GM21723 (cell line): ENCODE measurements around the gene ALG1.
"Not testable (repeated sequence)": the region's sequence is repeated elsewhere in the genome, so short reads cannot be mapped to it uniquely, and the experiment has no call there.

ENCODE experiments used
- ATAC-seq: cut with Tn5 transposase; IDR thresholded peaks from one replicate; pipeline ENCODE4 v1.9.1; 2021; ENCODE audit warnings: mild to moderate bottlenecking, moderate library complexity; ENCODE audit not compliant: unreplicated experiment

The ALG1 gene

GRCh38 chr16:5072334-5073278, 963 bp downstream of the ALG1 start:
- ATAC-seq: peak; percentile 11

- ATAC-seq: no peak
Measured at GRCh38 chr16:5073279-5073629, 1.6 kb downstream of the ALG1 start.

GRCh38 chr16:5073771-5074170, 2.1 kb downstream of the ALG1 start:
- not testable (repeated sequence) for ATAC-seq

DNA sequence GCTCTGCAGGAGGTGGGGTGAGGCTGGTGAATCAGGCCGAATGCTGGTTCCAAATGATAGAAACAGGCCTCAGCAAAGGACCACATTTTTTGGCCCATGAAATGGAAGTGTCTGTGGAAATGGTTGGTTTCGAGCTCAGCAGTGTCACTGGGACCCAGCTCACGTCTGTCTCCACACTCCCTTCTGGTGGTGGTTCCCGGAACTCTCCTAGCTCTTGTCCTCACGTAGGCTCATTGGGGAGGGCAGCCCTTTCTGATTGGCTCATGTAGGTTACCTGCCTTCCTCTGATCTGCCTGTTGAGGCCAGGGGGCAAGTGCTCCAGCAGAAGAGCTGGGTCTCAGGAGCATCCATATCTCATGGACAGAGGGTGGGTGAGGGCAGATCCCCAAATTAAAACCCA, 4.0 kb downstream of the ALG1 start:
- no peak for ATAC-seq

DNA sequence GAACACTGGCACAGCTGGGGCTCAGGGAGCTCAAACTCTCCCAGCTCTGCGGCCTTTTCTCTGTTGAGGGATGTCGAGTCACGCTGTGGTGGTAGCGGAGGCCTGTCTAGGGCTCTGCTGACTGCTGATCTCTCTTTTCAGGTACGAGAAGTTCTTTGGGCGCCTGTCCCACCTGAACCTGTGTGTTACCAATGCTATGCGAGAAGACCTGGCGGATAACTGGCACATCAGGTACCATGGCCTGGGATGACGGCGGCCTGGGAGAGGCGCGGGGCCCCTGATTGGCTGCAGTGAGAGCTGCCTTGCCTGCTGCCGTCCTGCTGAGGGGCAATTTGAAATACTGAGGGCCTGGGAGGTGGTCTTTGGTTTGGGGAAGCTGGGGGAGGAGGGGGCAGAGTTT, 5.7 kb downstream of the ALG1 start:
- ATAC-seq: no peak

DNA sequence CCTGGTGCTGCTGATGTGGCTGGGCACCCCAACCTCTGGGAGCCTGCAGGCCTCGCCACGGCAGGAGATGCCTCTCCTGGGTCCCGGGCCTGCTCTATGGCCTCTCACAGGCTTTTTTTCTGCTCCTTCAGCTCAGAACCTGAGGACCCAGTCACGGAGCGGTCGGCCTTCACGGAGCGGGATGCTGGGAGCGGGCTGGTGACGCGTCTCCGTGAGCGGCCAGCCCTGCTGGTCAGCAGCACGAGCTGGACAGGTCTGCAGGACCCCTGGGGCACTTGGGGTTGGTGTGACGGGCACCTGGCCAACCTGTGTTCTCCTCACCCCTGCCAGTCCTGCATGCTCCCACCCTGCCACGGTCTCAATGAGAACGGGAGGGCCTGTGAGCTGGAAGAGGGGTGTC, 7.0 kb downstream of the ALG1 start:
- ATAC-seq: no peak

DNA sequence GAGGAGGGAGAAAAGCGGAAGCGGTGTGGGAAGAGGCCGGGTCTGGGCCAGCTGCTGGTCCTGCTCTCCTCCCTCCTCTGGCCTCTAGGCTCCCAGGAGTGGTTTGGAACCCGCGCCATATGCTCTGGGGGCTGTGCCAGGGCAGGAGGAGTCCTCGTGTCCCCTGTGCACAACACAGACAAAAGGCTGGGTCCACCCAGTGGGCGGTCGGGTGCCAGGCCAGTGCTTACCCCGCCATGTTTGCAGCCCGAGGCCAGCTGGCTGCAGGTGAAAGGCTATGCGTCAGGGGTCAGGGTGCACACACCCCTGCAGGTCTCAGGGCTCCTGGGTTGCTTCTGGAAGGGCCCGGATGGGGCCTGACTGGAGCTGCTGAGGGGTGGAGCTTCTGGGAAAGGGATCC, 8.8 kb downstream of the ALG1 start:
- ATAC-seq: not testable (repeated sequence)

- ATAC-seq: not testable (repeated sequence)
Measured at GRCh38 chr16:5080996-5081395, 9.4 kb downstream of the ALG1 start.

DNA sequence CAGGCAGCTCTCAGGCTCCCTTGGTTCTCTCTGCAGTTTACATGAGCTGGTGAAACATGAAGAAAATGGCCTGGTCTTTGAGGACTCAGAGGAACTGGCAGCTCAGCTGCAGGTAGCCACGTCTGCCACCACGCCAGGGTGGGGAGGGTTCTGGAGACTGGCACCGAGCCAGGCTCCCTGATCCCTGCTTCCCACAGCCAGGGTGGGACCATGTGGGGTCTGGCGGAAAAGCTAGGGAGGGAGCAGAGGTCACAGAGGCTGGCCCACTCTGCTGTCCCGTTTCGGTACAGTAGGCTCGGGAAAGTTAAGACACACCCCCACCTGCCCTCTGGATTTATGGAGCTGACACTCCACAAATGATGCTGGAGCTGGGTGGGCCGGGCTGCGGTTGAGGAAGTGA, 12.0 kb downstream of the ALG1 start:
- not testable (repeated sequence) for ATAC-seq

GRCh38 chr16:5084099-5084731, 12.6 kb downstream of the ALG1 start:
- not testable (repeated sequence) for ATAC-seq

DNA sequence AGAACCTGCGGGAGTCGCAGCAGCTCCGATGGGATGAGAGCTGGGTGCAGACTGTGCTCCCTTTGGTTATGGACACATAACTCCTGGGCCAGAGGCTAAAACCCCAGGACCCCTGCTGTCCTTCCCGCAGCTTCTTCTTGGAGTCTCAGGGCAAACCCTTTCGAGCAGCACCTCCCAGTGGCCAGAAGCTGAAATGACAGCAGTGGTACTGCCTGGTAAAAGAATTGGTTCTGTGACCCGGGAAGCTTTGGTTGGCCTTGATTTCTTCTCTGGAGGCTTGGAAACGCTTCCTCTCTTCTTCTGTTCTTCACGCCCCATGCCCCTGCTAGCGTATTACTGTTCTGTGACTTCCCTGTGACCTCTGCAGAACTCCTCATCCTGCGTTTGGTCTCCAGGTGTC, 13.2 kb downstream of the ALG1 start:
- ATAC-seq: not testable (repeated sequence)

DNA sequence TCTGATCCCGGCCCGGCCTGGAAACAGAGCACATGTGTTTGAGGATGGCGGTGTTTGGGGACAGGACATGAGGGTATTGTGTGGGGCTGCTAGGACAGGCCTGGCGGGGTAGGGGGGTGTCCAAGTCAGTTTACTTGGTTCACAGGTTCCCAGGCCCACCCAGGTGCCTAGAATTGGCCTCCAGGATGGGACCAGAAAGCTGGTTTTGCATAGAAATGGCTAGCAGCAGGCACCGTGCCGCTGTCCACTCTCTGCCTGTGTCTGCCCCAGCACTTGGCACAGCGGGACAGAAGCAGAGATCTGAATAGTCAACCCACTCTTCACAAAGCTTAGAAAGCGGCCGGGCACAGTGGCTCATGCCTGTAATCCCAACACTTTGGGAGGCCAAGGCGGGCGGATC, 14.1 kb downstream of the ALG1 start:
- ATAC-seq: not testable (repeated sequence)

DNA sequence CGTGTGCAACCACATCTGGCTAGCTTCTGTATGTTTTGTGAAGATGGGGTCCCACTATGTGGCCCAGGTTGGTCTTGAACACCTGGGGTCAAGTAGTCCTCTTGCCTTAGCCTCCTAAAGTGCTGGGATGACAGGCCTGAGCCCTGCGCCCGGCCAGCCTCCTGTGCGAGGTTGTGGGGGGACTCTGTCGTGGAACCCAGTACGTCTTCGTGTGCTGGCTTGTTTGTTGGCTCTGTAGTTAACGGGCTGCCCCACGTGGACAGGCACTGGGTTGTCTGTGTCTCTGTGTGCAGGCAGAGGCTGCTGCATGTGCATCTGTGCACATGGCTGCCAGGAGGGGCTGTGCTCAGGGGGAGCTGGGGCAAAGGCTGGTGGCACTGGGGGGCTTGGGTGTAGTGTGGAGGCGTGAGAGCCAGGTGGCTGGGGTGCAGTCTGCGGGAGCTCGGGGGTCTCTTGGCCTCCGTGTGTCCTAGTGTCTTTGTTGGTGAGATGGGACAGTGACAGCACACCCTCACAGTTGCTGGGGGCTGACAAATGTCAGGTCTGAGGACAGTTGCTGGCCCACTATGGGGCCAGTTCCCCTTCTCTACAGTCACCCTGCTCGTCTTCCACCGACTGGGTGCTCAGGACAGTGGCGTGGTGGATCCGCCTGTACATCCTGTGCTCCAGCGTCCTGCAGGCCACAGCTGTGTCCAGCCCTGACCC, 16.6 kb downstream of the ALG1 start:
- not testable (repeated sequence) for ATAC-seq

DNA sequence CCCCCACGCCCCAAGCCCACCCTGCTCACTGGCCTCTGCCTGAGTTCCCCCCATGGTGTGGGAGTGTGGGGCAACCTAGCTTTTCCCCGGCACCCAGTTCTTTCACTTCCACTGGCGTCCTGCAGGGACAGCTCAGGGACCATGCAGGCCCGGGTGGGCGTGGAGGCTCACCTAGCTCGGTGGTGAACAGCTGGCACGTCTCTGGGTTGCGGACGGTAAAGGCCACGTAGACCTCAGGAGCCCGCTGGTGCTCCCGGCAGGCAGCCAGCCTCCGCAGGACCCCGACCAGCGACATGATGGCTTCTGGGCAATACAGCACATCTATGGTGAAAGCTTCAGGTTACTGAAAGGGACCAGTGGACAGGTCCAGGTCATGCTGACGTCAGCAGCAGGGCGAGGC, 17.3 kb downstream of the ALG1 start:
- ATAC-seq: not testable (repeated sequence)

DNA sequence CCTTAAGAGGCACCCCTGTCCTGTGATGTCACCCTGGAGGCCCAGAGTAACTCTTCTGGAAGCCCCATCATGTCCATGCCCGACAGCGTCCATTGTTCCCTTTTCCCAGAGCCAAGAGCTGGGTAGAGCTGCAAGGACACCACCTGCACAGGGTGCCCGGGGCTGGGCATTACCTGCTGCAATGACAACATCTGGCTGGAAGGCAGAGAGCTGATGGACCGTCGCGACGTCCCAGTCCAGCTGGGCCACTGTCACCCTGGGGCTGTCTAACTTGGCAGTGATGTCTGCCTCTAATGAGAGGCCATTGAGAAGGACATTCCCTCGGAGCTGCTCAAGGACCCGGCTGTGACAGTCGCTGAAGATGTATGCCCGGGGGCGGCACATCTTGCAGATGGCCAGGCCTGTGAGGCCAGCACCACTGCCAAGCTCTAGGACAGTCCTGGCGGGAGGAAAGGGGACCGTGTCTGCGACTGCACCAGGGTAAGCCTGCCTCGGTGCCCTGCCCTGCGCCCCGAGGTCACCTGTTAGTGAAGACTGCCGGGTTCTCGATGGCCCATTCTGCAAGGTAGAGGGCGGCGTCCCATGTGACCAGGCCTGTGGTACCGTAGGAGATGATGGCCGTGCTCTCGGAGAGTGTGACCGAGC, 18.4 kb downstream of the ALG1 start:
- not testable (repeated sequence) for ATAC-seq

GRCh38 chr16:5090592-5090991, 18.9 kb downstream of the ALG1 start:
- ATAC-seq: not testable (repeated sequence)

GRCh38 chr16:5093081-5093480, 21.4 kb downstream of the ALG1 start:
- ATAC-seq: not testable (repeated sequence)

GRCh38 chr16:5093746-5094145, 22.1 kb downstream of the ALG1 start:
- ATAC-seq: not testable (repeated sequence)

GRCh38 chr16:5095145-5095830, 23.6 kb downstream of the ALG1 start:
- ATAC-seq: not testable (repeated sequence)

DNA sequence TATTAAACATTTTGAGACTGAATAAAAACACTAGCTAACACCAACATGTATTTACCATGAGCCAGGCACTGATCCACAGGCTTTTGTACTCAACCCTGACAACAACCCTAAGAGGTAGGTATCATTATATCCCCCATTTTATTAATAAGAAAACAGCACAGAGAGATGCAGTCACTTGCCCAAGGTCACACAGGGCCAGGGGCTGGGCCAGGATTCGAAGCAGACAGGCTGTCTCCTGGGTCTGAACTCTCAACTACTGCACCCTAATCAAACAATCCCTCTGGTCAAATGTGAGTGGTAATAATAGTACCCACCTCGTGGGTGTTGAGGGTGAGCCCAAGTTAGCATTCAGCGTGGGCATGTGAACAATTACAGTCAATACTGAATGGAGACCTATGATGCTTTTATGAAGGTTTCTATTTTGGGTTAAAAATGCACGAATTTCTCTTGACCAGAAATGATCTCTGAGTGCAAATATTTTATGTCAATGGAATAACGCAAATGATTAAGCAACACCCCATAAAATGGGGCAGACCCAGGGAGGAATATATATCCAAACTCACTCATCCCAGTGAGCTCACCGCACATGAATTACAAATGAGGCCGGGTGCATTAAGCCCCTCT, 24.9 kb downstream of the ALG1 start:
- not testable (repeated sequence) for ATAC-seq
